ENCODE measurements around the gene MEI1. TPM values are rescaled to one million over a fixed set of nuclear protein-coding genes. Genes with fewer than 3 reads are reported as not detected.

Gene MEI1
- total and polyA plus RNA-seq, 2 donors (not counting 1 experiment from before 2014, with no cell fraction given), result 50.1 to 64.8 TPM

- TF ChIP-seq CTCF (IDR thresholded peaks at IDR 0.05) (no peak), EZH2 (IDR thresholded peaks at IDR 0.05; ENCODE audit: borderline replicate concordance, insufficient read depth, low read depth, low read length, poor library complexity, severe bottlenecking) (no peak)
- H3K27ac Mint-ChIP-seq, result no peak overlapping the region
- peaks cover 5% of the 10 kb centered on the region for H3K4me1 Mint-ChIP-seq
- Histone ChIP-seq H3K79me2 (ENCODE audit: control insufficient read depth, insufficient read depth, low read length) (peaks cover 3% of the 10 kb centered on the region), H3K27ac (ENCODE audit: low read length in 2 of 2) (no peak overlapping the region), H3K27me3 (replicated peaks in 1 of 4; ENCODE audit: control extremely low read depth in 1 of 4, control insufficient read depth in 3 of 4, insufficient read depth in 4 of 4, low read length in 3 of 4) (no peaks in the 10 kb centered on the region), H3K4me2 (replicated peaks; ENCODE audit: low read depth, low read length, poor library complexity, severe bottlenecking) (no peak overlapping the region), H3K36me3 (replicated peaks in 1 of 2; ENCODE audit: control extremely low read depth in 1 of 2, control insufficient read depth in 1 of 2, extremely low read depth in 1 of 2, insufficient read depth in 2 of 2, low read length in 1 of 2) (peaks cover 0 to 26% of the 10 kb centered on the region in 2 experiments), H3K4me1 (ENCODE audit: control insufficient read depth in 2 of 2, insufficient read depth in 2 of 2, low read length in 2 of 2) (no peaks in the 10 kb centered on the region), H4K20me1 (ENCODE audit: control insufficient read depth, insufficient read depth, low read length, poor library complexity, severe bottlenecking) (no peaks in the 10 kb centered on the region), H3K9me3 (ENCODE audit: control extremely low read depth in 1 of 3, control insufficient read depth in 2 of 3, insufficient read depth in 1 of 3, low read length in 2 of 3) (no peaks in the 10 kb centered on the region), H3K4me3 (ENCODE audit: control extremely low read depth in 1 of 5, extremely low read depth in 1 of 5, insufficient read depth in 1 of 5, low read depth in 2 of 5, low read length in 4 of 5) (no peak overlapping the region), H2AFZ (ENCODE audit: insufficient read depth, low read depth, low read length, poor library complexity, severe bottlenecking) (no peak overlapping the region), H3K9ac (ENCODE audit: low read length) (no peak overlapping the region)
- CTCF ChIA-PET, result interaction anchor here (1.7 kb wide), 2 partner anchors 121 kb away, joined by 7 read pairs; no protein-coding TSS in a partner anchor
- no peaks in the 10 kb centered on the region for H3K9me3 Mint-ChIP-seq (ENCODE audit: insufficient read depth)
- POLR2A ChIA-PET, result no interaction called here
- ATAC-seq (ENCODE audit: low read depth), result no peak
- intact Hi-C loops (cut with micrococcal nuclease), result no loop called here
- DNase-seq, result no peak
- 100% methylated on average over 2 of the region's 4 CpGs for WGBS (ENCODE audit: insufficient coverage)
- H3K27me3 Mint-ChIP-seq, result no peaks in the 10 kb centered on the region
- no peak overlapping the region for H3K4me3 Mint-ChIP-seq
These were observed 120.0 kb downstream of the MEI1 start for GRCh38 chr22:41819257-41819656.

GRCh38 chr22:41820447-41820846 lies 121.1 kb downstream of the MEI1 start:
- intact Hi-C loops (cut with micrococcal nuclease), result no loop called here
- no peaks in the 10 kb centered on the region for H3K4me1 ChIP-seq (ENCODE audit: control insufficient read depth in 2 of 2, insufficient read depth in 2 of 2, low read length in 2 of 2)
- H3K36me3 ChIP-seq (replicated peaks in 1 of 2; ENCODE audit: control extremely low read depth in 1 of 2, control insufficient read depth in 1 of 2, extremely low read depth in 1 of 2, insufficient read depth in 2 of 2, low read length in 1 of 2), result peaks cover 0 to 27% of the 10 kb centered on the region in 2 experiments
- CTCF ChIA-PET, result interaction anchor here (1.6 to 3.2 kb wide), 4 partner anchors 20 to 136 kb away, joined by 7 to 34 read pairs (median 13); partner anchors contain the start of gene CCDC134
- Mint-ChIP-seq H3K27ac (no peak overlapping the region), H3K27me3 (no peaks in the 10 kb centered on the region), H3K4me3 (no peak overlapping the region), H3K9me3 (ENCODE audit: insufficient read depth) (no peaks in the 10 kb centered on the region), H3K4me1 (peaks cover 7% of the 10 kb centered on the region)
- H3K27ac ChIP-seq (ENCODE audit: low read length in 2 of 2), result no peak overlapping the region
- ATAC-seq (ENCODE audit: low read depth) (no peak), DNase-seq (no peak)
- no peaks in the 10 kb centered on the region for H3K27me3 ChIP-seq (replicated peaks in 1 of 4; ENCODE audit: control extremely low read depth in 1 of 4, control insufficient read depth in 3 of 4, insufficient read depth in 4 of 4, low read length in 3 of 4)
- H4K20me1 ChIP-seq (ENCODE audit: control insufficient read depth, insufficient read depth, low read length, poor library complexity, severe bottlenecking), result no peaks in the 10 kb centered on the region
- H2AFZ ChIP-seq (ENCODE audit: insufficient read depth, low read depth, low read length, poor library complexity, severe bottlenecking), result no peak overlapping the region
- POLR2A ChIA-PET, result interaction anchor here (2.7 kb wide), 1 partner anchor 96 kb away, joined by 6 read pairs; no protein-coding TSS in a partner anchor
- no peak overlapping the region for H3K9ac ChIP-seq (ENCODE audit: low read length)
- TF ChIP-seq CTCF (IDR thresholded peaks at IDR 0.05) (no peak), EZH2 (IDR thresholded peaks at IDR 0.05; ENCODE audit: borderline replicate concordance, insufficient read depth, low read depth, low read length, poor library complexity, severe bottlenecking) (no peak)
- no peaks in the 10 kb centered on the region for H3K9me3 ChIP-seq (ENCODE audit: control extremely low read depth in 1 of 3, control insufficient read depth in 2 of 3, insufficient read depth in 1 of 3, low read length in 2 of 3)
- no peak overlapping the region for H3K4me2 ChIP-seq (replicated peaks; ENCODE audit: low read depth, low read length, poor library complexity, severe bottlenecking)
- 97% methylated on average over 5 of the region's 5 CpGs for WGBS (ENCODE audit: insufficient coverage)
- no peak overlapping the region for H3K4me3 ChIP-seq (ENCODE audit: control extremely low read depth in 1 of 5, extremely low read depth in 1 of 5, insufficient read depth in 1 of 5, low read depth in 2 of 5, low read length in 4 of 5)
- H3K79me2 ChIP-seq (ENCODE audit: control insufficient read depth, insufficient read depth, low read length), result peaks cover 12% of the 10 kb centered on the region

Measured in B cell (primary cell).